OCI-LY7 (cell line): Measurements from ENCODE around the gene OR10J4. TPM values are rescaled to one million over a fixed set of nuclear protein-coding genes. Genes with fewer than 3 reads are reported as not detected.

Experiments
- Bru-seq: library from RNA; stranded (reverse); fragments of 400-500 nt; gene quantifications from one replicate; lab custom pipeline; 2021; lab: Mats Ljungman, UMichigan
- BruChase-seq, 2 experiments: library from RNA; stranded (reverse); fragments of 400-500 nt; gene quantifications; one replicate each; lab custom pipeline; 2021; lab: Mats Ljungman, UMichigan
- BruUV-seq: library from RNA; stranded (reverse); fragments of 400-500 nt; replicated peaks from 2 replicates; lab custom pipeline; 2021; lab: Mats Ljungman, UMichigan
- CTCF ChIA-PET: fragments of 300-600 bp; sonication (Branson Sonifier 250); formaldehyde crosslinking; loops from one replicate; lab custom pipeline; 2022; ENCODE audit warnings: antibody characterized with exemption; ENCODE audit not compliant: unreplicated experiment; lab: Charles Lee
- POLR2A ChIA-PET: fragments of 300-600 bp; sonication (Branson Sonifier 250); formaldehyde crosslinking; loops from one replicate; lab custom pipeline; 2022; ENCODE audit warnings: antibody characterized with exemption; lab: Charles Lee
- DNase-seq: peaks from one replicate; pipeline ENCODE4 v3.0.0-alpha.2; 2015; ENCODE audit warnings: low spot score
- H2AFZ ChIP-seq: fragments of 200-600 bp; sonication (generic), shearing (Covaris generic); 2 replicates; pipeline ENCODE4 v1.6.1; 2014; ENCODE audit warnings: mild to moderate bottlenecking, antibody characterized with exemption, low read length, moderate library complexity
- H3K27ac ChIP-seq: fragments of 200-600 bp; sonication (generic); 2 replicates; pipeline ENCODE4 v1.5.1; 2014; ENCODE audit warnings: mixed run types, low read depth, mild to moderate bottlenecking, moderate library complexity, low read length, inconsistent platforms; ENCODE audit not compliant: poor library complexity, severe bottlenecking
- H3K36me3 ChIP-seq: fragments of 200-600 bp; sonication (generic); 2 replicates; pipeline ENCODE4 v1.6.1; 2014; ENCODE audit warnings: mild to moderate bottlenecking, antibody characterized with exemption, low read length, moderate library complexity, mixed read lengths; ENCODE audit not compliant: insufficient read depth
- H3K4me1 ChIP-seq: fragments of 200-600 bp; sonication (generic); 2 replicates; pipeline ENCODE4 v1.5.1; 2014; ENCODE audit warnings: mild to moderate bottlenecking, low read length; ENCODE audit not compliant: insufficient read depth, poor library complexity, severe bottlenecking
- H3K4me2 ChIP-seq: fragments of 200-600 bp; sonication (generic); 2 replicates; pipeline ENCODE4 v1.6.1; 2014; ENCODE audit warnings: mild to moderate bottlenecking, low read length
- H3K4me3 ChIP-seq: fragments of 200-600 bp; sonication (generic); 2 replicates; pipeline ENCODE4 v1.5.1; 2014; ENCODE audit warnings: mild to moderate bottlenecking, low read depth, low read length; ENCODE audit not compliant: poor library complexity, severe bottlenecking
- H3K79me2 ChIP-seq: fragments of 200-600 bp; sonication (generic); 2 replicates; pipeline ENCODE4 v1.6.1; 2016; ENCODE audit warnings: low read depth, mild to moderate bottlenecking, low read length, moderate library complexity, mixed read lengths; ENCODE audit not compliant: insufficient read depth
- H3K9me2 ChIP-seq: fragments of 200-600 bp; sonication (generic); 2 replicates; pipeline ENCODE4 v1.6.1; 2016; ENCODE audit warnings: mild to moderate bottlenecking, low read length, mixed read lengths; ENCODE audit not compliant: insufficient read depth
- H3K9me3 ChIP-seq: fragments of 200-600 bp; sonication (generic); 2 replicates; pipeline ENCODE4 v1.6.1; 2014; ENCODE audit warnings: mild to moderate bottlenecking, mixed run types, low read length, mixed read lengths
- H4K20me1 ChIP-seq: fragments of 200-600 bp; sonication (generic); 2 replicates; pipeline ENCODE4 v1.6.1; 2014; ENCODE audit warnings: mild to moderate bottlenecking, antibody characterized with exemption, low read length, moderate library complexity, mixed read lengths; ENCODE audit not compliant: insufficient read depth
- CTCF ChIP-seq: fragments of 200-600 bp; sonication (generic); conservative IDR thresholded peaks from 2 replicates; pipeline ENCODE4 v1.5.1; 2014; ENCODE audit warnings: mild to moderate bottlenecking, antibody characterized with exemption, low read length, moderate library complexity, mixed read lengths
- EZH2phosphoT487 ChIP-seq: fragments of 200-600 bp; sonication (generic); IDR thresholded peaks from 2 replicates; pipeline ENCODE4 v1.6.1; 2018; ENCODE audit warnings: low read depth, borderline replicate concordance, mild to moderate bottlenecking, mixed run types, antibody characterized with exemption, low read length, moderate library complexity, mixed read lengths
- intact Hi-C: fragments of 100-400 bp; cut with micrococcal nuclease; formaldehyde crosslinking; loops from one replicate; pipeline ENCODE4 v1.10.0; 2022; ENCODE audit not compliant: unreplicated experiment
- long read RNA-seq: library from polyadenylated mRNA; stranded (forward); transcript quantifications from one replicate; pipeline ENCODE4 v2.0.0, GENCODE V29; 2022
- total RNA-seq, 2 experiments: library from RNA; depleted of rRNA in 1 of 2; stranded (reverse); fragments of >200 nt in 1 of 2; shearing (Covaris generic) in 1 of 2; gene quantifications; 2 replicates each; pipeline ENCODE4 v1.2.3, GENCODE V29; 2014 to 2022

The OR10J4 gene
- total RNA-seq (2014; rRNA removed; shearing (Covaris generic)) (not detected in 2 replicates), total RNA-seq (2022) (not detected in 2 replicates), Bru-seq, nascent RNA (not detected), BruChase-seq, experiment 1, labeled RNA remaining after a 6-hour chase (not detected), BruChase-seq, experiment 2, labeled RNA remaining after a 2-hour chase (not detected)
- long read RNA-seq = 0 reads

GRCh38 chr1:159431904-159432303 lies at the start of gene OR10J4:
TSS of gene OR10J4 (plus strand) at chr1:159432204.
- Histone ChIP-seq H3K4me2 (no peak within 1 kb of the TSS), H3K27ac (no peak within 1 kb of the TSS), H4K20me1 (no peaks in the 10 kb centered on the region), H3K9me3 (no peaks in the 10 kb centered on the region), H3K79me2 (no peaks in the 10 kb centered on the region), H3K9me2 (no peaks in the 10 kb centered on the region), H3K4me3 (no peak within 1 kb of the TSS), H3K36me3 (no peaks in the 10 kb centered on the region), H2AFZ (no peak within 1 kb of the TSS), H3K4me1 (no peaks in the 10 kb centered on the region)
- no peak for DNase-seq
- no peak for TF ChIP-seq CTCF
- TF ChIP-seq EZH2phosphoT487 = no peak
- intact Hi-C loops = no loop called here
- no TSS peak for BruUV-seq
- CTCF ChIA-PET = no interaction called here
- POLR2A ChIA-PET = interaction anchor here (0.6 kb wide), 1 partner anchor 17 kb away, joined by 3 read pairs; no protein-coding TSS in a partner anchor

GRCh38 chr1:159406821-159407220 lies 25.2 kb upstream of the OR10J4 start:
- Histone ChIP-seq H3K36me3 (no peaks in the 10 kb centered on the region), H3K9me2 (no peaks in the 10 kb centered on the region), H3K4me3 (no peak overlapping the region), H2AFZ (no peak overlapping the region), H3K9me3 (no peaks in the 10 kb centered on the region), H3K4me2 (no peak overlapping the region), H4K20me1 (no peaks in the 10 kb centered on the region), H3K27ac (no peak overlapping the region), H3K4me1 (no peaks in the 10 kb centered on the region), H3K79me2 (no peaks in the 10 kb centered on the region)
- POLR2A ChIA-PET = no interaction called here
- no TSS peak for BruUV-seq
- CTCF ChIA-PET = no interaction called here
- DNase-seq = no peak
- TF ChIP-seq EZH2phosphoT487 (no peak), CTCF (no peak)
- intact Hi-C loops = no loop called here

GRCh38 chr1:159408862-159409400 lies 23.1 kb upstream of the OR10J4 start:
- no peaks in the 10 kb centered on the region for H3K36me3 ChIP-seq
- no peaks in the 10 kb centered on the region for H4K20me1 ChIP-seq
- no peaks in the 10 kb centered on the region for H3K79me2 ChIP-seq
- ChIA-PET CTCF (no interaction called here), POLR2A (no interaction called here)
- H3K9me3 ChIP-seq = no peaks in the 10 kb centered on the region
- no peaks in the 10 kb centered on the region for H3K4me1 ChIP-seq
- TF ChIP-seq EZH2phosphoT487 (no peak), CTCF (no peak)
- H3K9me2 ChIP-seq = no peaks in the 10 kb centered on the region
- H3K4me2 ChIP-seq = no peak overlapping the region
- BruUV-seq = no TSS peak
- H3K4me3 ChIP-seq = no peak overlapping the region
- intact Hi-C loops = no loop called here
- no peak overlapping the region for H3K27ac ChIP-seq
- no peak overlapping the region for H2AFZ ChIP-seq
- DNase-seq = no peak
